ENCODE data around the gene ELMO1. TPM values are rescaled to one million over a fixed set of nuclear protein-coding genes. Genes with fewer than 3 reads are reported as not detected.

The ELMO1 gene
- total RNA-seq, 1 experiment from 2014 or later, result not detected

DNA sequence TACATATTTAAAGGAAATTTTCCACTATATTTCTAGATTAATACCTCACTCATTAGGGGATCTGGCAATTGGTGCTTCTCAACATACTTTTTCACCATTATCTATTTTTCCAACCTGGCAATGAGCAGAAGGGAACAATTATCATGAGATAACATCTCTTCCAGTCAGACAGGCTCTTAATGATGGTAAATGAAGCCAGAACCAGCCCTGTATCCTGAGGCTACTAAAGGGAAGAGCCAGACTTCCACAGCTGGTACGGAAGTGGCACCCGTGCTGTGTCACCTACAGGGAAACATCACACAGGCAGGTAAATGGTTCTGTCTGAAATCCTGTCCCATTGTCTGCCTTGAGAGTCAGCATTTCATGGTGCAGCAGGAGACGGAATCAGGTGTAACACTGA is 75.9 kb downstream of the ELMO1 start:
- H3K36me3 ChIP-seq (ENCODE audit: low read depth, low read length), result no peaks in the 10 kb centered on the region
- H3K27ac ChIP-seq (ENCODE audit: low read length), result no peak overlapping the region
- H3K79me2 ChIP-seq (ENCODE audit: low read length), result no peaks in the 10 kb centered on the region
- ATAC-seq (no peak), DNase-seq (no peak)
- no peaks in the 10 kb centered on the region for H3K9me2 ChIP-seq (replicated peaks; ENCODE audit: low read length)
- H3K4me1 ChIP-seq (ENCODE audit: insufficient read depth, low read length), result no peaks in the 10 kb centered on the region
- BruUV-seq (replicated peaks), result no TSS peak
- H2AFZ ChIP-seq (ENCODE audit: low read length), result no peak overlapping the region
- TF ChIP-seq EZH2phosphoT487 (IDR thresholded peaks at IDR 0.05; ENCODE audit: borderline replicate concordance, low read length), result no peak
- TF ChIP-seq, protein P1, sequence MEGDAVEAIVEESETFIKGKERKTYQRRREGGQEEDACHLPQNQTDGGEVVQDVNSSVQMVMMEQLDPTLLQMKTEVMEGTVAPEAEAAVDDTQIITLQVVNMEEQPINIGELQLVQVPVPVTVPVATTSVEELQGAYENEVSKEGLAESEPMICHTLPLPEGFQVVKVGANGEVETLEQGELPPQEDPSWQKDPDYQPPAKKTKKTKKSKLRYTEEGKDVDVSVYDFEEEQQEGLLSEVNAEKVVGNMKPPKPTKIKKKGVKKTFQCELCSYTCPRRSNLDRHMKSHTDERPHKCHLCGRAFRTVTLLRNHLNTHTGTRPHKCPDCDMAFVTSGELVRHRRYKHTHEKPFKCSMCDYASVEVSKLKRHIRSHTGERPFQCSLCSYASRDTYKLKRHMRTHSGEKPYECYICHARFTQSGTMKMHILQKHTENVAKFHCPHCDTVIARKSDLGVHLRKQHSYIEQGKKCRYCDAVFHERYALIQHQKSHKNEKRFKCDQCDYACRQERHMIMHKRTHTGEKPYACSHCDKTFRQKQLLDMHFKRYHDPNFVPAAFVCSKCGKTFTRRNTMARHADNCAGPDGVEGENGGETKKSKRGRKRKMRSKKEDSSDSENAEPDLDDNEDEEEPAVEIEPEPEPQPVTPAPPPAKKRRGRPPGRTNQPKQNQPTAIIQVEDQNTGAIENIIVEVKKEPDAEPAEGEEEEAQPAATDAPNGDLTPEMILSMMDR (conservative IDR thresholded peaks at IDR 0.05; ENCODE audit: low read depth, low read length), result no peak
- no peak for TF ChIP-seq EZH2 (IDR thresholded peaks at IDR 0.05; ENCODE audit: low read length, unreplicated experiment)
- no peaks in the 10 kb centered on the region for H3F3A ChIP-seq (ENCODE audit: low read length, unreplicated experiment)
- CTCF ChIA-PET, result no interaction called here
- no peak overlapping the region for H3K4me2 ChIP-seq (ENCODE audit: low read length)
- H4K20me1 ChIP-seq (ENCODE audit: low read length), result no peaks in the 10 kb centered on the region
- intact Hi-C loops (cut with micrococcal nuclease), result no loop called here
- no peaks in the 10 kb centered on the region for H3K27me3 ChIP-seq (ENCODE audit: low read length)
- no peak overlapping the region for H3K4me3 ChIP-seq (ENCODE audit: low read length)
- 0 out of 2 replicates have a peak, but pooled peaks cover 8% of the 10 kb centered on the region for H3K9me3 ChIP-seq (ENCODE audit: low read length)
- POLR2A ChIA-PET (ENCODE audit: unreplicated experiment), result no interaction called here
- no peak overlapping the region for H3K9ac ChIP-seq (ENCODE audit: low read length)

DNA sequence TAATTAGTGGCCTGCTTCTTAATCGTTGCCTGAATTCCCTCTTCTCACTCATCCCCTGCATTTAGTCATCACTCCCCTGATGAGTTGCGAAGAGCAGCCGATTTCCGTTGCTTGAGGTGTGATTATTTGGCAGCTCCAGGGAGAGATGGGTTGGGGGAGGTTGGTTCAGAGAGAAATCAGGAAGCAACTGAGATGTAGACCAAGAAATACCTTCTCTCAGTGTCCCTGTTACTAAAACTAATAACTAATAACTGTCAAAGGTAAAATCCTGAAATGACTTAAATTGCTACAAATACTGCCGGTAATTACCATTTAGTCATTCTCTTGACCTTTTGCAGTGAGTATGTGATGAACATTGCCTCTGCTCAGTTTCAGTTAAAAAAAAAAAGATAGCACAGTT is 76.9 kb downstream of the ELMO1 start:
- no peak for ATAC-seq
- Histone ChIP-seq H3K4me2 (ENCODE audit: low read length) (no peak overlapping the region), H3K27ac (ENCODE audit: low read length) (no peak overlapping the region), H2AFZ (ENCODE audit: low read length) (no peak overlapping the region), H3K9me2 (replicated peaks; ENCODE audit: low read length) (no peaks in the 10 kb centered on the region), H3K36me3 (ENCODE audit: low read depth, low read length) (no peaks in the 10 kb centered on the region), H3K4me3 (ENCODE audit: low read length) (no peak overlapping the region), H3K9me3 (ENCODE audit: low read length) (0 out of 2 replicates have a peak, but pooled peaks cover 2% of the 10 kb centered on the region), H3K4me1 (ENCODE audit: insufficient read depth, low read length) (no peaks in the 10 kb centered on the region), H3K79me2 (ENCODE audit: low read length) (no peaks in the 10 kb centered on the region), H4K20me1 (ENCODE audit: low read length) (no peaks in the 10 kb centered on the region), H3F3A (ENCODE audit: low read length, unreplicated experiment) (no peaks in the 10 kb centered on the region), H3K27me3 (ENCODE audit: low read length) (no peaks in the 10 kb centered on the region), H3K9ac (ENCODE audit: low read length) (no peak overlapping the region)
- BruUV-seq (replicated peaks), result no TSS peak
- ChIA-PET CTCF (no interaction called here), POLR2A (ENCODE audit: unreplicated experiment) (no interaction called here)
- intact Hi-C loops (cut with micrococcal nuclease), result no loop called here
- TF ChIP-seq EZH2phosphoT487 (IDR thresholded peaks at IDR 0.05; ENCODE audit: borderline replicate concordance, low read length), result no peak
- TF ChIP-seq, protein P1 (conservative IDR thresholded peaks at IDR 0.05; ENCODE audit: low read depth, low read length), result no peak
- TF ChIP-seq EZH2 (IDR thresholded peaks at IDR 0.05; ENCODE audit: low read length, unreplicated experiment), result no peak
- no peak for DNase-seq

DNA sequence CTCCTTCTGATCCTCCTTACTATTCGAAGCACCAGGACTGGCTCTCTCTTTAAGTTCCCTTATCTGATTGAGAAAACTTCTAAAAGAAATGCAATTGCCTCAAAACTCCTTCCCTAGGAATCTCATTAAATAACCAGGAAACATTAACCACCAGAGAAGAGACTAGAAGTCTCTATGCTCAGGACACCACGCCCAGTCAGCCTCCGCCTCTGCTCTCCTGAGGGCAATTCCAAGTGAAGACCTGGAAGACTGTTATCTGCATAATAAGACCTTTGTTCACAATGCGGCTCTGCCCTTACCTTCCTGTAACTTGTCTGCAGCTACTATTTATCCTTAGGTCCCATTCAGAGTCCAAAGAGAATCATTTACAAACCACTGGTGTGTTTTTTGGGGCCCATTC is 78.8 kb downstream of the ELMO1 start:
- H2AFZ ChIP-seq (ENCODE audit: low read length), result no peak overlapping the region
- H3K9ac ChIP-seq (ENCODE audit: low read length), result no peak overlapping the region
- H3K4me1 ChIP-seq (ENCODE audit: insufficient read depth, low read length), result no peaks in the 10 kb centered on the region
- H3K27ac ChIP-seq (ENCODE audit: low read length), result no peak overlapping the region
- no peak for DNase-seq
- no peaks in the 10 kb centered on the region for H3K9me3 ChIP-seq (ENCODE audit: low read length)
- no peak overlapping the region for H3K4me2 ChIP-seq (ENCODE audit: low read length)
- POLR2A ChIA-PET (ENCODE audit: unreplicated experiment), result no interaction called here
- H3K79me2 ChIP-seq (ENCODE audit: low read length), result no peaks in the 10 kb centered on the region
- no peaks in the 10 kb centered on the region for H4K20me1 ChIP-seq (ENCODE audit: low read length)
- no TSS peak for BruUV-seq (replicated peaks)
- H3K4me3 ChIP-seq (ENCODE audit: low read length), result no peak overlapping the region
- H3K36me3 ChIP-seq (ENCODE audit: low read depth, low read length), result no peaks in the 10 kb centered on the region
- no peak for ATAC-seq
- TF ChIP-seq EZH2 (IDR thresholded peaks at IDR 0.05; ENCODE audit: low read length, unreplicated experiment) (no peak), EZH2phosphoT487 (IDR thresholded peaks at IDR 0.05; ENCODE audit: borderline replicate concordance, low read length) (no peak)
- TF ChIP-seq, protein P1 (conservative IDR thresholded peaks at IDR 0.05; ENCODE audit: low read depth, low read length), result no peak
- intact Hi-C loops (cut with micrococcal nuclease), result no loop called here
- no peaks in the 10 kb centered on the region for H3F3A ChIP-seq (ENCODE audit: low read length, unreplicated experiment)
- no peaks in the 10 kb centered on the region for H3K9me2 ChIP-seq (replicated peaks; ENCODE audit: low read length)
- H3K27me3 ChIP-seq (ENCODE audit: low read length), result no peaks in the 10 kb centered on the region
- CTCF ChIA-PET, result no interaction called here
